Right lobe of liver (tissue), 4 donors: Measurements from ENCODE around the gene BSPRY.

Experiments used
- CTCF ChIP-seq, 4 donors: fragments of 200-600 bp in 3 of 4; fragments of 450-650 bp in 1 of 4; IDR thresholded peaks; one replicate each; pipeline versions ENCODE4 v1.5.1 to v1.8.0; 2016 to 2022; ENCODE audit warnings: antibody characterized with exemption in 4 of 4, mild to moderate bottlenecking in 2 of 4
- POLR2A ChIP-seq: fragments of 450-650 bp; IDR thresholded peaks from one replicate; pipeline ENCODE4 v1.6.1; 2017; ENCODE audit warnings: antibody characterized with exemption, mild to moderate bottlenecking
- donor health status: DM: no; HTN: no; CAD: no.
- donor health status: DM: no; HTN: no; CAD: no.
- donor health status: DM: no; HTN: yes; CAD: no.

GRCh38 chr9:113302792-113303418 lies 46.4 kb upstream of the BSPRY start, which contains the start of gene RNF183:
- TF ChIP-seq CTCF (IDR thresholded peaks at IDR 0.05) (no peak), POLR2A (no peak)
